ENCODE data around the gene RPS15A. TPM values are rescaled to one million over a fixed set of nuclear protein-coding genes. Genes with fewer than 3 reads are reported as not detected.

Gene RPS15A
- total RNA-seq, 4 donors from 2014 or later = 1,414 to 3,144 (median 2,267) TPM

DNA sequence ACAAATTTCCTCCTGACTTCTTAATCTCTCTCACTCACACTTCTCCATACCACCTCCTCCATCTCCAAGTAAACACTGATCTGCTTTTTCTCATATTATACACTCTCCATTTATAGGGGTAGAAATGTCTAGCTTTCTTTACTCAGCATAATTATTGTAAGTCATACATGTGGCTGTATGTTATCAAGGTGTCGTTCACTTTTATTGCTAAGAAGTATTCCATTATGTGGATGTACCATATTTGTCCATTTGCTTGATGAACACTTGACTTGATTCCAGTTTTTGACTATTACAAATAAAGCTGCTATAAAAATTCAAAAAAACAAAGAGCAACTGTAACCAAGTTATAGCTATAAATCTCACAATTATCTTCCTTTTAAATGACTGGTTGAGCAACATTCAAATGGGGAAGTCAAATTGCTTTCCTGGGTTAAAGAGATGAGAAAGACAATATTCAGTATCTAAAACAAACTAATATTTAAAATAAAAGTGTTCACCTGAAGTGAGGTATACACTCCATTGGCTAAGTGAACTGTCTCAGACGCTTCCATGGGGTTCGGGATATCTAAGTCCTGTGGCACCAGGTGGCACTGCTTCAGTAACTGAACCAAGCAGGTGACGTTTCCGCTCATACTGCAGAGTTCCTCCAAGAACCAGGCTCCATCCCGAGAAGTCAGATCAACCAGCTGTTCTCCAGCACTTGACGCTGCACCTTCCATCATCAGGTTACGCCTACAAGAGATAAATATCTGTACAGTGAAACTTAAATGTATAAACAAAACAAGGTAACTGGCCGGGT lies 43.8 kb upstream of the RPS15A start:
- TF ChIP-seq POLR2A (IDR thresholded peaks at IDR 0.05) = no peak
- Histone ChIP-seq H3K4me1 (no peaks in the 10 kb centered on the region), H3K36me3 (peaks cover 88 to 91% of the 10 kb centered on the region in 2 donors), H3K27me3 (no peaks in the 10 kb centered on the region), H3K9me3 (no peaks in the 10 kb centered on the region), H3K27ac (no peak overlapping the region), H3K4me3 (replicated peaks in 1 of 3) (no peak overlapping the region)
- DNase-seq = no peak
- intact Hi-C loops (cut with DNase I) = no loop called here
- WGBS, 2 donors = 93% methylated on average over 9 of the region's 9 CpGs

DNA sequence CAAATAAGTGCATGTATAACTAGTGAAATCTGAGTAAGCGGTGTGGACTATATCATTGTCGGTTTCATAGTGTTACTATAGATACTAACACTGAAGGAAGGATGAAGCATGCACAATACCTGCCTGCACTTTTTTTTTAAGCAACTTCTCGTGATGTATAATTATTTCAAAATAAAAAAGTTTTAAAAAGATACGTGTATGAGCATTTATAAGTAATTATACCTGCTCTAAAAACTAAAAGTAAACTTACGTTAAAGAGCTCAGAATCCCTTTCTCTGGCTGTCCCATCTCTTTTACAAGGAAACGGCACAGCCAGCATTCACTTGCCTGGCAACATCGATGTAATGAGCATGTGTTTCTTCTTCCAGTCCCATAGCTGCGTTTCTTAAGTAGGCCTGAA lies 42.5 kb upstream of the RPS15A start:
- Histone ChIP-seq H3K4me3 (replicated peaks in 1 of 3) (no peak overlapping the region), H3K4me1 (no peaks in the 10 kb centered on the region), H3K9me3 (no peaks in the 10 kb centered on the region), H3K27ac (no peak overlapping the region), H3K27me3 (no peaks in the 10 kb centered on the region), H3K36me3 (peaks cover 86 to 90% of the 10 kb centered on the region in 2 donors)
- WGBS, 2 donors = 92 to 93% methylated on average over 8 of the region's 8 CpGs
- intact Hi-C loops (cut with DNase I) = no loop called here
- no peak for DNase-seq
- TF ChIP-seq, protein P1, sequence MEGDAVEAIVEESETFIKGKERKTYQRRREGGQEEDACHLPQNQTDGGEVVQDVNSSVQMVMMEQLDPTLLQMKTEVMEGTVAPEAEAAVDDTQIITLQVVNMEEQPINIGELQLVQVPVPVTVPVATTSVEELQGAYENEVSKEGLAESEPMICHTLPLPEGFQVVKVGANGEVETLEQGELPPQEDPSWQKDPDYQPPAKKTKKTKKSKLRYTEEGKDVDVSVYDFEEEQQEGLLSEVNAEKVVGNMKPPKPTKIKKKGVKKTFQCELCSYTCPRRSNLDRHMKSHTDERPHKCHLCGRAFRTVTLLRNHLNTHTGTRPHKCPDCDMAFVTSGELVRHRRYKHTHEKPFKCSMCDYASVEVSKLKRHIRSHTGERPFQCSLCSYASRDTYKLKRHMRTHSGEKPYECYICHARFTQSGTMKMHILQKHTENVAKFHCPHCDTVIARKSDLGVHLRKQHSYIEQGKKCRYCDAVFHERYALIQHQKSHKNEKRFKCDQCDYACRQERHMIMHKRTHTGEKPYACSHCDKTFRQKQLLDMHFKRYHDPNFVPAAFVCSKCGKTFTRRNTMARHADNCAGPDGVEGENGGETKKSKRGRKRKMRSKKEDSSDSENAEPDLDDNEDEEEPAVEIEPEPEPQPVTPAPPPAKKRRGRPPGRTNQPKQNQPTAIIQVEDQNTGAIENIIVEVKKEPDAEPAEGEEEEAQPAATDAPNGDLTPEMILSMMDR (IDR thresholded peaks at IDR 0.05) = no peak
- TF ChIP-seq POLR2A (IDR thresholded peaks at IDR 0.05) = no peak

DNA sequence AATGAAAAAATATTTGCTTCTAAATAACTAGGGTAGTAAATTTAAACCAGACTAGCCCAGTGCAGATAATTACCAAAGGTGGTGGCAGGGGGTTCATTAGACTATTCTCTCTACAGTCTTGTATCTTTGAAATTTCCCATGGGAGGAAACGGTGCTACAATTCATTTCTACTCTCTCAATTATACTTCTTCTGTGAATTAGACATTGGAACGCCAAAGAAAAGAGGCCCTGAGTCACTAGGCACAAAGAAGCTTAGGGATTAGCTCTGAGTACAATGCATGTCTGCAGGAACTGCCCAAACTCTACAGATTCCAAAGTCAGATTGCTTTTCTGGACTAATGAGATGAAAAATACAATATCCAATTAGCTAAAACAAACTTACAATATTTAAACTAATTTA lies 41.9 kb upstream of the RPS15A start:
- TF ChIP-seq, protein P1 (IDR thresholded peaks at IDR 0.05) = no peak
- no peak for TF ChIP-seq POLR2A (IDR thresholded peaks at IDR 0.05)
- H3K27ac ChIP-seq = no peak overlapping the region
- no peaks in the 10 kb centered on the region for H3K9me3 ChIP-seq
- H3K36me3 ChIP-seq = peaks cover 80 to 87% of the 10 kb centered on the region in 2 donors
- no peak overlapping the region for H3K4me3 ChIP-seq (replicated peaks in 1 of 3)
- intact Hi-C loops (cut with DNase I) = no loop called here
- DNase-seq = no peak
- WGBS, 2 donors = 69 to 83% methylated on average over 2 of the region's 2 CpGs
- H3K27me3 ChIP-seq = no peaks in the 10 kb centered on the region
- no peaks in the 10 kb centered on the region for H3K4me1 ChIP-seq

DNA sequence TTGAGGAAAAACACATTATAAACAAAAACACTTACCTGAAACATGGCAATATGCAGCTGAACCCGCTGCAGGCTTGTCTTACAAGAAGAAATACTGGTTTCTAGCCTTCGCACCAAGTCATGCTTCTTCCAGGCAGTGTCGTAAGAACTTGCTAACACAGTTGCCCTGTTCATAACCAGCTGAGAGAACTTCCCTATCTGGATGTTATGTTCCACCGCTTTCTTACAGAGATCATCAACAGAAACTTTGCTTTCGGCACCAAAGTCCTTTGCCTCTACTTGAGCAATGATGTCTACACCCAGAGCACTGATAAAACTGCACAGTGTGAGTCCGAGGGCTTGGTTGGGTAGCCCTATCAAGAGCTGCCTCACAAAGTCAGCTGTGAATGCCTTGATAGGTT lies 39.1 kb upstream of the RPS15A start:
- no peak for TF ChIP-seq POLR2A (IDR thresholded peaks at IDR 0.05)
- TF ChIP-seq, protein P1 (IDR thresholded peaks at IDR 0.05) = no peak
- Histone ChIP-seq H3K27me3 (no peaks in the 10 kb centered on the region), H3K9me3 (no peaks in the 10 kb centered on the region), H3K4me1 (no peaks in the 10 kb centered on the region), H3K4me3 (replicated peaks in 1 of 3) (no peak overlapping the region), H3K27ac (no peak overlapping the region), H3K36me3 (peaks cover 53 to 62% of the 10 kb centered on the region in 2 donors)
- intact Hi-C loops (cut with DNase I) = no loop called here
- no peak for DNase-seq
- 97 to 98% methylated on average over 6 of the region's 6 CpGs for WGBS, 2 donors

DNA sequence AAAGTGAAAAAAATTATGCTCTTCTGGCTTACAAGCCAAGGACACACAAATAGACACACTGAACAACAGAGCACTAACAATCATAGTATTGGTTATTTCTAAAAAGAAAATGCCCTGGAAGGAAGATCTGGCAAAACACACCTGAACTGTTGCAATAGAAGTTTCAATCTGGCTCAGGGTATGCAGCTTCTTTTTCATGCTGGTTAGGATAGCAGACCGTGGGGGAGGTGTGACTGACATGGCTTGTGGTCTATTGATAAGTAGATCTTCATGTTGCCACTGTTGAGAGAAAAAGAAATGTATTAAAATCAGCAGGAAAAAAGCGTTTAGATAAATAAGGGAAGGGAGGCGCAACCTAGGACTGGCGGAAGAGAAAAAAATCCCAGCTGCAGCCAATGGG lies 37.8 kb upstream of the RPS15A start:
- no peak for DNase-seq
- intact Hi-C loops (cut with DNase I) = no loop called here
- H3K4me3 ChIP-seq (replicated peaks in 1 of 3) = no peak overlapping the region
- H3K27ac ChIP-seq = no peak overlapping the region
- no peaks in the 10 kb centered on the region for H3K9me3 ChIP-seq
- no peaks in the 10 kb centered on the region for H3K27me3 ChIP-seq
- 96 to 98% methylated on average over 4 of the region's 4 CpGs for WGBS, 2 donors
- TF ChIP-seq, protein P1 (IDR thresholded peaks at IDR 0.05) = no peak
- TF ChIP-seq POLR2A (IDR thresholded peaks at IDR 0.05) = no peak
- H3K4me1 ChIP-seq = no peaks in the 10 kb centered on the region
- peaks cover 48 to 52% of the 10 kb centered on the region in 2 donors for H3K36me3 ChIP-seq

Measured in thyroid gland (tissue), 4 donors.